Putamen (tissue), 1 donor: ENCODE results near the gene SHISA9.

Experiments
- DNase-seq: peaks from one replicate; pipeline ENCODE4 v3.0.0-alpha.2; 2016; ENCODE audit warnings: low spot score

The SHISA9 gene

DNA sequence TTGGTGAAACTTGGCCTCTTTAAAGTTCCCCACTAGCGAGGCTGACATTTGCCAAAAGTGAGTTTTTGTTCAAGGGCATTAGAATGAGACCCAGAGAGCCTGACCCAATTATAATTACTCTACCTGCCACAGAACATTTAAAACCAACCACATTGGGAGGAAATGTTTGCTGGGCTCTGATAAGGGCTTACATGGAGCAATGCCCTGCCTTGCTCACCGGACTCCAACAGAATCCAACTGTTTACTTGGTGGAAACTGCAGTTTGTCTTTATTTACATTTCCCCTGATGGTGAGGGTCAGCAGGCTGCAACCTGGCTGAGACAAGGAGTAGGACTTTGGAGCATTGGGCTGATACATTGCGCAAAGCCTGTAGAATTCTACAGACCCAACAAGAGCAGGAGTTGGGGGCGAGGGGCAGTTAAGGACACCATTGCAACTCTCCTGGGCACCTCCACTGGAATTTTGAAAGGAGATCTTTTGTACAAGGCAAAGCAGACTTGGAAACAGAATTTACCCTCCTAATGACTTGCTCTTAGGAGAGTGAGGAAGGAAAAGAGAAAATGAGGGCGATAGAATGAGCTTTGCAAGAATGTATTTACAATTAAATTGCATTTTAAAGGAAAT lies 368.6 kb downstream of the SHISA9 start:
- DNase-seq = no peak

DNA sequence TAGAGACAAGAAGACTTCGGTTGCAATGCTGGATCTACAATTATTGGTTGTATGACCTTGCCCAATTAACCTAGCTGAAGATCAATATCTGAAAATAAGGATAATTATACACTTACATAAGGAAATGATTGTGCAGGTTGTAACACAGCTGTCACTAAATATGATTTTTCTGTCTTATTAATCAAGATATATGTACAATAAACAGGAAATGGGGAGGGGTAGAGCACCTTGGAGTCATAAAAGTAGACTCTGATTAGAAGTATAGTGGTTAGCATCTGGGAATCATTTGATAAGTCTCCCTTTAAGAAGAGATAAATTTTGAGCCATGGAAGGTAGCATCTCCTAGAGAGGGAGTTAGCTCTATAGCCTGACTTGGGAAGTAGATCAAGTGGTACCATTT lies 369.2 kb downstream of the SHISA9 start:
- DNase-seq = no peak

GRCh38 chr16:13289515-13289914 lies 388.1 kb downstream of the SHISA9 start:
- no peak for DNase-seq
